ENCODE results near the gene BLACAT1.

BLACAT1 gene

GRCh38 chr1:205453466-205453865 lies 2.4 kb downstream of the BLACAT1 start:
- DNase-seq: no peak

GRCh38 chr1:205452933-205453332 lies 2.9 kb downstream of the BLACAT1 start:
- DNase-seq: no peak

GRCh38 chr1:205452364-205452763 lies 3.5 kb downstream of the BLACAT1 start:
- DNase-seq: no peak

- DNase-seq: no peak
Observed at GRCh38 chr1:205451759-205452164, 4.1 kb downstream of the BLACAT1 start.

- DNase-seq: peak; percentile 69
Observed at GRCh38 chr1:205451202-205451601, 4.6 kb downstream of the BLACAT1 start.

- DNase-seq: no peak
Observed at GRCh38 chr1:205450448-205450847, 5.4 kb downstream of the BLACAT1 start.

- peak; percentile 57 for DNase-seq
Observed at GRCh38 chr1:205449750-205450443, 5.9 kb downstream of the BLACAT1 start.

GRCh38 chr1:205449254-205449749 lies 6.5 kb downstream of the BLACAT1 start:
- DNase-seq: no peak

GRCh38 chr1:205448540-205449253 lies 7.1 kb downstream of the BLACAT1 start:
- no peak for DNase-seq

- no peak for DNase-seq
Observed at GRCh38 chr1:205447457-205448341, 8.1 kb downstream of the BLACAT1 start.

GRCh38 chr1:205446828-205447227 lies 9.0 kb downstream of the BLACAT1 start:
- DNase-seq: peak; percentile 62

- no peak for DNase-seq
Observed at GRCh38 chr1:205445646-205445935, 10.3 kb downstream of the BLACAT1 start.

- DNase-seq: peak; percentile 86
Observed at GRCh38 chr1:205444931-205445645, 10.8 kb downstream of the BLACAT1 start.

GRCh38 chr1:205444300-205444930 lies 11.4 kb downstream of the BLACAT1 start:
- no peak for DNase-seq

- no peak for DNase-seq
Observed at GRCh38 chr1:205443585-205444299, 12.1 kb downstream of the BLACAT1 start.

GRCh38 chr1:205442051-205442725 lies 13.7 kb downstream of the BLACAT1 start:
- DNase-seq: peak; percentile 88

GRCh38 chr1:205441716-205442050 lies 14.2 kb downstream of the BLACAT1 start:
- no peak for DNase-seq

- DNase-seq: no peak
Observed at GRCh38 chr1:205441318-205441633, 14.6 kb downstream of the BLACAT1 start.

- peak; percentile 80 for DNase-seq
Observed at GRCh38 chr1:205440476-205441317, 15.1 kb downstream of the BLACAT1 start.

GRCh38 chr1:205440121-205440475 lies 15.7 kb downstream of the BLACAT1 start:
- DNase-seq: no peak

Data from eye (tissue), 1 donor.